Muscle layer of duodenum (tissue), 2 donors: Measurements from ENCODE around the gene PLB1.

Experiments used
- H3K27ac ChIP-seq: one replicate; pipeline ENCODE4 v1.7.0; 2013; ENCODE audit warnings: mild to moderate bottlenecking, low read length
- H3K27me3 ChIP-seq: one replicate; pipeline ENCODE4 v1.7.0; 2013; ENCODE audit warnings: low read depth, mild to moderate bottlenecking, control low read depth, low read length
- H3K36me3 ChIP-seq, 2 donors: one replicate each; pipeline ENCODE4 v1.7.0; 2013; ENCODE audit warnings: low read length in 2 of 2, control low read depth in 1 of 2, mild to moderate bottlenecking in 1 of 2; ENCODE audit not compliant: insufficient read depth in 2 of 2, control insufficient read depth in 1 of 2
- H3K4me1 ChIP-seq, 2 donors: one replicate each; pipeline ENCODE4 v1.7.0; 2013; ENCODE audit warnings: low read length in 2 of 2, mild to moderate bottlenecking in 2 of 2, control low read depth in 1 of 2, moderate library complexity in 1 of 2; ENCODE audit not compliant: insufficient read depth in 2 of 2, control insufficient read depth in 1 of 2
- H3K4me3 ChIP-seq, 2 donors: one replicate each; pipeline ENCODE4 v1.7.0; 2013; ENCODE audit warnings: low read length in 2 of 2, low read depth in 1 of 2, mild to moderate bottlenecking in 1 of 2
- H3K9me3 ChIP-seq, 2 donors: one replicate each; pipeline ENCODE4 v1.7.0; 2013; ENCODE audit warnings: low read length in 2 of 2, control low read depth in 1 of 2, mild to moderate bottlenecking in 1 of 2; ENCODE audit not compliant: control insufficient read depth in 1 of 2
- donor health status: healthy.

PLB1 gene

GRCh38 chr2:28507796-28508764 lies 12.2 kb downstream of the PLB1 start:
- H3K27me3 ChIP-seq: no peaks in the 10 kb centered on the region
- no peak overlapping the region for H3K27ac ChIP-seq
- no peak overlapping the region for H3K4me3 ChIP-seq

GRCh38 chr2:28509361-28509760 lies 13.5 kb downstream of the PLB1 start:
- Histone ChIP-seq H3K36me3 (no peaks in the 10 kb centered on the region), H3K27me3 (no peaks in the 10 kb centered on the region), H3K27ac (no peak overlapping the region), H3K4me1 (no peaks in the 10 kb centered on the region), H3K9me3 (peaks cover 0 to 3% of the 10 kb centered on the region in 2 donors), H3K4me3 (no peak overlapping the region)

More at GRCh38 chr2:28507796-28508764, 12.2 kb downstream of the PLB1 start:
- H3K36me3 ChIP-seq: no peaks in the 10 kb centered on the region
- peaks cover 0 to 3% of the 10 kb centered on the region in 2 donors for H3K9me3 ChIP-seq
- H3K4me1 ChIP-seq: no peaks in the 10 kb centered on the region

GRCh38 chr2:28510184-28510583 lies 14.3 kb downstream of the PLB1 start:
- Histone ChIP-seq H3K4me1 (no peaks in the 10 kb centered on the region), H3K9me3 (peaks cover 0 to 3% of the 10 kb centered on the region in 2 donors), H3K27me3 (no peaks in the 10 kb centered on the region), H3K4me3 (no peak overlapping the region), H3K36me3 (no peaks in the 10 kb centered on the region), H3K27ac (no peak overlapping the region)

GRCh38 chr2:28511871-28512606 lies 16.2 kb downstream of the PLB1 start:
- Histone ChIP-seq H3K36me3 (no peaks in the 10 kb centered on the region), H3K27me3 (no peaks in the 10 kb centered on the region), H3K27ac (no peak overlapping the region), H3K9me3 (peaks cover 0 to 3% of the 10 kb centered on the region in 2 donors), H3K4me3 (no peak overlapping the region), H3K4me1 (no peaks in the 10 kb centered on the region)

- H3K27me3 ChIP-seq: no peaks in the 10 kb centered on the region
- H3K4me1 ChIP-seq: no peaks in the 10 kb centered on the region
- no peak overlapping the region for H3K4me3 ChIP-seq
- H3K9me3 ChIP-seq: no peaks in the 10 kb centered on the region
- H3K27ac ChIP-seq: no peak overlapping the region
- H3K36me3 ChIP-seq: no peaks in the 10 kb centered on the region
Observed at GRCh38 chr2:28512607-28512965, 16.7 kb downstream of the PLB1 start.

GRCh38 chr2:28513097-28513496 lies 17.2 kb downstream of the PLB1 start:
- Histone ChIP-seq H3K27ac (no peak overlapping the region), H3K36me3 (no peaks in the 10 kb centered on the region), H3K4me3 (no peak overlapping the region), H3K4me1 (no peaks in the 10 kb centered on the region), H3K27me3 (no peaks in the 10 kb centered on the region), H3K9me3 (no peaks in the 10 kb centered on the region)

GRCh38 chr2:28515176-28515751 lies 19.4 kb downstream of the PLB1 start:
- Histone ChIP-seq H3K9me3 (no peaks in the 10 kb centered on the region), H3K36me3 (no peaks in the 10 kb centered on the region), H3K27me3 (no peaks in the 10 kb centered on the region), H3K4me3 (no peak overlapping the region), H3K4me1 (no peaks in the 10 kb centered on the region), H3K27ac (no peak overlapping the region)

- no peaks in the 10 kb centered on the region for H3K4me1 ChIP-seq
- H3K27me3 ChIP-seq: no peaks in the 10 kb centered on the region
- no peaks in the 10 kb centered on the region for H3K9me3 ChIP-seq
- H3K27ac ChIP-seq: no peak overlapping the region
- H3K4me3 ChIP-seq: no peak overlapping the region
- no peaks in the 10 kb centered on the region for H3K36me3 ChIP-seq
Observed at GRCh38 chr2:28516430-28516829, 20.6 kb downstream of the PLB1 start.

GRCh38 chr2:28516950-28517349 lies 21.1 kb downstream of the PLB1 start:
- Histone ChIP-seq H3K9me3 (no peaks in the 10 kb centered on the region), H3K27ac (no peak overlapping the region), H3K4me3 (no peak overlapping the region), H3K4me1 (no peaks in the 10 kb centered on the region), H3K36me3 (no peaks in the 10 kb centered on the region), H3K27me3 (no peaks in the 10 kb centered on the region)

- no peak overlapping the region for H3K27ac ChIP-seq
- H3K9me3 ChIP-seq: no peaks in the 10 kb centered on the region
- H3K36me3 ChIP-seq: no peaks in the 10 kb centered on the region
- no peaks in the 10 kb centered on the region for H3K27me3 ChIP-seq
- no peaks in the 10 kb centered on the region for H3K4me1 ChIP-seq
- H3K4me3 ChIP-seq: no peak overlapping the region
Observed at GRCh38 chr2:28521663-28522062, 25.8 kb downstream of the PLB1 start.

- H3K9me3 ChIP-seq: no peaks in the 10 kb centered on the region
- no peak overlapping the region for H3K4me3 ChIP-seq
- no peaks in the 10 kb centered on the region for H3K27me3 ChIP-seq
- H3K36me3 ChIP-seq: no peaks in the 10 kb centered on the region
- H3K4me1 ChIP-seq: no peaks in the 10 kb centered on the region
- no peak overlapping the region for H3K27ac ChIP-seq
Observed at GRCh38 chr2:28522481-28522880, 26.6 kb downstream of the PLB1 start.
